GM23338 (cell line): ENCODE data around the gene SEMA7A. TPM values are rescaled to one million over a fixed set of nuclear protein-coding genes. Genes with fewer than 3 reads are reported as not detected.
A peak's percentile ranks its signal among the peaks of the same experiment; 100 is the strongest.

Source experiments
- ATAC-seq: fragments of 200-7000 bp; cut with Tn5 transposase; 3 replicates; pipeline ENCODE4 v1.9.1; 2020
- DNase-seq: peaks from one replicate; pipeline ENCODE4 v3.0.0-alpha.2; 2015; ENCODE audit warnings: low spot score
- H2AFZ ChIP-seq: fragments of 200-600 bp; sonication (generic); 2 replicates; pipeline ENCODE4 v1.8.0; 2016; ENCODE audit warnings: antibody characterized with exemption, mild to moderate bottlenecking, moderate library complexity
- H3F3A ChIP-seq: fragments of 200-600 bp; sonication (generic); replicated peaks from 2 replicates; pipeline ENCODE4 v1.8.0; 2017; ENCODE audit warnings: antibody characterized with exemption, mixed run types, low read depth
- H3K27ac ChIP-seq: fragments of 200-600 bp; sonication (generic); 2 replicates; pipeline ENCODE4 v1.6.1; 2016; ENCODE audit warnings: low read depth
- H3K27me3 ChIP-seq: fragments of 200-600 bp; sonication (generic); 2 replicates; pipeline ENCODE4 v1.8.0; 2016; ENCODE audit warnings: mild to moderate bottlenecking, mixed run types, moderate library complexity; ENCODE audit not compliant: insufficient read depth
- H3K36me3 ChIP-seq: fragments of 200-600 bp; sonication (generic); 2 replicates; pipeline ENCODE4 v1.8.0; 2016; ENCODE audit warnings: mild to moderate bottlenecking; ENCODE audit not compliant: insufficient read depth
- H3K4me1 ChIP-seq: fragments of 200-600 bp; sonication (generic); 2 replicates; pipeline ENCODE4 v1.8.0; 2016; ENCODE audit warnings: mild to moderate bottlenecking, moderate library complexity; ENCODE audit not compliant: insufficient read depth
- H3K4me2 ChIP-seq: fragments of 200-600 bp; sonication (generic); 2 replicates; pipeline ENCODE4 v1.7.1; 2017; ENCODE audit warnings: mixed run types
- H3K4me3 ChIP-seq: fragments of 200-600 bp; sonication (generic); 2 replicates; pipeline ENCODE4 v1.6.1; 2016; ENCODE audit warnings: mixed run types
- H3K79me2 ChIP-seq: fragments of 200-600 bp; sonication (generic); replicated peaks from 2 replicates; pipeline ENCODE4 v1.8.0; 2017; ENCODE audit warnings: mild to moderate bottlenecking; ENCODE audit not compliant: insufficient read depth
- H3K9me2 ChIP-seq: fragments of 200-600 bp; sonication (generic); 2 replicates; pipeline ENCODE4 v1.8.0; 2017; ENCODE audit not compliant: insufficient read depth
- H4K20me1 ChIP-seq: fragments of 200-600 bp; sonication (generic); replicated peaks from 2 replicates; pipeline ENCODE4 v1.8.0; 2017; ENCODE audit warnings: mild to moderate bottlenecking; ENCODE audit not compliant: insufficient read depth
- H3K27ac Mint-ChIP-seq: 2 replicates; pipeline ENCODE4 v1.8.0; 2020; ENCODE audit warnings: inconsistent platforms, mild to moderate bottlenecking, moderate library complexity, mixed read lengths
- H3K27me3 Mint-ChIP-seq: 3 replicates; pipeline ENCODE4 v1.8.0; 2022; ENCODE audit warnings: low read depth, mild to moderate bottlenecking, moderate library complexity, mixed read lengths, inconsistent platforms; ENCODE audit not compliant: insufficient read depth, poor library complexity
- H3K36me3 Mint-ChIP-seq: 3 replicates; pipeline ENCODE4 v1.8.0; 2021; ENCODE audit warnings: low read depth, mild to moderate bottlenecking, inconsistent platforms, moderate library complexity, mixed read lengths
- H3K4me1 Mint-ChIP-seq: 3 replicates; pipeline ENCODE4 v1.8.0; 2020; ENCODE audit warnings: mild to moderate bottlenecking, inconsistent platforms, mixed read lengths
- H3K4me3 Mint-ChIP-seq: 3 replicates; pipeline ENCODE4 v1.8.0; 2021; ENCODE audit warnings: moderate library complexity, mild to moderate bottlenecking, inconsistent platforms, mixed read lengths
- H3K9me3 Mint-ChIP-seq: 3 replicates; pipeline ENCODE4 v1.8.0; 2020; ENCODE audit warnings: moderate library complexity, mild to moderate bottlenecking, inconsistent platforms, mixed read lengths
- ETS1 ChIP-seq: IDR thresholded peaks from 2 replicates; pipeline ENCODE4 v1.6.1; 2016; ENCODE audit warnings: antibody characterized with exemption
- EZH2 ChIP-seq: fragments of 200-600 bp; sonication (generic); IDR thresholded peaks from one replicate; pipeline ENCODE4 v1.8.0; 2017; ENCODE audit warnings: antibody characterized with exemption, mild to moderate bottlenecking, low read depth; ENCODE audit not compliant: unreplicated experiment
- JUNB ChIP-seq: IDR thresholded peaks from one replicate; pipeline ENCODE4 v1.6.1; 2016; ENCODE audit warnings: antibody characterized with exemption; ENCODE audit not compliant: unreplicated experiment
- NANOG ChIP-seq: IDR thresholded peaks from 2 replicates; pipeline ENCODE4 v1.6.1; 2016; ENCODE audit warnings: antibody characterized with exemption, borderline replicate concordance
- POLR2AphosphoS5 ChIP-seq: IDR thresholded peaks from 2 replicates; pipeline ENCODE4 v1.6.1; 2016; ENCODE audit warnings: antibody characterized with exemption, low read depth
- ZNF114 ChIP-seq: fragments of 250-450 bp; sonication (Bioruptor Pico); IDR thresholded peaks from 2 replicates; pipeline ENCODE4 v1.5.0; 2020; ENCODE audit warnings: mild to moderate bottlenecking, moderate library complexity
- long read RNA-seq: library from polyadenylated mRNA; unstranded; transcript quantifications from one replicate; pipeline ENCODE4 v2.0.0, GENCODE V29; 2020; ENCODE audit not compliant: unreplicated experiment
- polyA plus RNA-seq: library from polyadenylated mRNA; unstranded; fragments of >200 nt; fragmentation: Nextera tagmentation; extraction: Ambion mirVana; gene quantifications from 2 replicates; pipeline ENCODE4 v1.2.1, GENCODE V29; 2016
- total RNA-seq: library from RNA; depleted of rRNA; stranded (reverse); fragments of >200 nt; shearing (Covaris generic); gene quantifications from 2 replicates; pipeline ENCODE4 v1.2.3, GENCODE V29; 2014; rRNA removed
- TF ChIP-seq, protein P1 (sequence below): fragments of 250-450 bp; sonication (Bioruptor Pico); IDR thresholded peaks from 2 replicates; pipeline ENCODE4 v1.5.0; 2020; ENCODE audit warnings: mild to moderate bottlenecking, moderate library complexity
- TF ChIP-seq, protein P2 (sequence below): IDR thresholded peaks from one replicate; pipeline ENCODE4 v1.6.1; 2018; ENCODE audit warnings: antibody characterized with exemption; ENCODE audit not compliant: unreplicated experiment

Gene SEMA7A, protein sequence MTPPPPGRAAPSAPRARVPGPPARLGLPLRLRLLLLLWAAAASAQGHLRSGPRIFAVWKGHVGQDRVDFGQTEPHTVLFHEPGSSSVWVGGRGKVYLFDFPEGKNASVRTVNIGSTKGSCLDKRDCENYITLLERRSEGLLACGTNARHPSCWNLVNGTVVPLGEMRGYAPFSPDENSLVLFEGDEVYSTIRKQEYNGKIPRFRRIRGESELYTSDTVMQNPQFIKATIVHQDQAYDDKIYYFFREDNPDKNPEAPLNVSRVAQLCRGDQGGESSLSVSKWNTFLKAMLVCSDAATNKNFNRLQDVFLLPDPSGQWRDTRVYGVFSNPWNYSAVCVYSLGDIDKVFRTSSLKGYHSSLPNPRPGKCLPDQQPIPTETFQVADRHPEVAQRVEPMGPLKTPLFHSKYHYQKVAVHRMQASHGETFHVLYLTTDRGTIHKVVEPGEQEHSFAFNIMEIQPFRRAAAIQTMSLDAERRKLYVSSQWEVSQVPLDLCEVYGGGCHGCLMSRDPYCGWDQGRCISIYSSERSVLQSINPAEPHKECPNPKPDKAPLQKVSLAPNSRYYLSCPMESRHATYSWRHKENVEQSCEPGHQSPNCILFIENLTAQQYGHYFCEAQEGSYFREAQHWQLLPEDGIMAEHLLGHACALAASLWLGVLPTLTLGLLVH
- total RNA-seq (11.2 and 14.1 TPM in 2 replicates), polyA plus RNA-seq (1.2 and 2.0 TPM in 2 replicates)
- long read RNA-seq = 0 reads

GRCh38 chr15:74433592-74434262 is at the start of gene SEMA7A:
Gene SEMA7A (minus strand): TSS chr15:74433958. CDS start chr15:74433918, 40 bp downstream.
- peak within 1 kb of the TSS; percentile 85 for H3K4me3 ChIP-seq
- H3K79me2 ChIP-seq = peaks cover 24% of the 10 kb centered on the region
- Mint-ChIP-seq H3K27me3 (peaks cover 30% of the 10 kb centered on the region), H3K27ac (no peak within 1 kb of the TSS; the same call in 1 of the 2 replicates), H3K4me3 (peak within 1 kb of the TSS; percentile 75), H3K36me3 (no peaks in the 10 kb centered on the region; the same call in 2 of the 3 replicates), H3K4me1 (peaks cover 34% of the 10 kb centered on the region), H3K9me3 (no peaks in the 10 kb centered on the region)
- no peak for TF ChIP-seq ETS1
- no peak for TF ChIP-seq EZH2
- peak; percentile 85 for TF ChIP-seq POLR2AphosphoS5
- TF ChIP-seq, protein P1, sequence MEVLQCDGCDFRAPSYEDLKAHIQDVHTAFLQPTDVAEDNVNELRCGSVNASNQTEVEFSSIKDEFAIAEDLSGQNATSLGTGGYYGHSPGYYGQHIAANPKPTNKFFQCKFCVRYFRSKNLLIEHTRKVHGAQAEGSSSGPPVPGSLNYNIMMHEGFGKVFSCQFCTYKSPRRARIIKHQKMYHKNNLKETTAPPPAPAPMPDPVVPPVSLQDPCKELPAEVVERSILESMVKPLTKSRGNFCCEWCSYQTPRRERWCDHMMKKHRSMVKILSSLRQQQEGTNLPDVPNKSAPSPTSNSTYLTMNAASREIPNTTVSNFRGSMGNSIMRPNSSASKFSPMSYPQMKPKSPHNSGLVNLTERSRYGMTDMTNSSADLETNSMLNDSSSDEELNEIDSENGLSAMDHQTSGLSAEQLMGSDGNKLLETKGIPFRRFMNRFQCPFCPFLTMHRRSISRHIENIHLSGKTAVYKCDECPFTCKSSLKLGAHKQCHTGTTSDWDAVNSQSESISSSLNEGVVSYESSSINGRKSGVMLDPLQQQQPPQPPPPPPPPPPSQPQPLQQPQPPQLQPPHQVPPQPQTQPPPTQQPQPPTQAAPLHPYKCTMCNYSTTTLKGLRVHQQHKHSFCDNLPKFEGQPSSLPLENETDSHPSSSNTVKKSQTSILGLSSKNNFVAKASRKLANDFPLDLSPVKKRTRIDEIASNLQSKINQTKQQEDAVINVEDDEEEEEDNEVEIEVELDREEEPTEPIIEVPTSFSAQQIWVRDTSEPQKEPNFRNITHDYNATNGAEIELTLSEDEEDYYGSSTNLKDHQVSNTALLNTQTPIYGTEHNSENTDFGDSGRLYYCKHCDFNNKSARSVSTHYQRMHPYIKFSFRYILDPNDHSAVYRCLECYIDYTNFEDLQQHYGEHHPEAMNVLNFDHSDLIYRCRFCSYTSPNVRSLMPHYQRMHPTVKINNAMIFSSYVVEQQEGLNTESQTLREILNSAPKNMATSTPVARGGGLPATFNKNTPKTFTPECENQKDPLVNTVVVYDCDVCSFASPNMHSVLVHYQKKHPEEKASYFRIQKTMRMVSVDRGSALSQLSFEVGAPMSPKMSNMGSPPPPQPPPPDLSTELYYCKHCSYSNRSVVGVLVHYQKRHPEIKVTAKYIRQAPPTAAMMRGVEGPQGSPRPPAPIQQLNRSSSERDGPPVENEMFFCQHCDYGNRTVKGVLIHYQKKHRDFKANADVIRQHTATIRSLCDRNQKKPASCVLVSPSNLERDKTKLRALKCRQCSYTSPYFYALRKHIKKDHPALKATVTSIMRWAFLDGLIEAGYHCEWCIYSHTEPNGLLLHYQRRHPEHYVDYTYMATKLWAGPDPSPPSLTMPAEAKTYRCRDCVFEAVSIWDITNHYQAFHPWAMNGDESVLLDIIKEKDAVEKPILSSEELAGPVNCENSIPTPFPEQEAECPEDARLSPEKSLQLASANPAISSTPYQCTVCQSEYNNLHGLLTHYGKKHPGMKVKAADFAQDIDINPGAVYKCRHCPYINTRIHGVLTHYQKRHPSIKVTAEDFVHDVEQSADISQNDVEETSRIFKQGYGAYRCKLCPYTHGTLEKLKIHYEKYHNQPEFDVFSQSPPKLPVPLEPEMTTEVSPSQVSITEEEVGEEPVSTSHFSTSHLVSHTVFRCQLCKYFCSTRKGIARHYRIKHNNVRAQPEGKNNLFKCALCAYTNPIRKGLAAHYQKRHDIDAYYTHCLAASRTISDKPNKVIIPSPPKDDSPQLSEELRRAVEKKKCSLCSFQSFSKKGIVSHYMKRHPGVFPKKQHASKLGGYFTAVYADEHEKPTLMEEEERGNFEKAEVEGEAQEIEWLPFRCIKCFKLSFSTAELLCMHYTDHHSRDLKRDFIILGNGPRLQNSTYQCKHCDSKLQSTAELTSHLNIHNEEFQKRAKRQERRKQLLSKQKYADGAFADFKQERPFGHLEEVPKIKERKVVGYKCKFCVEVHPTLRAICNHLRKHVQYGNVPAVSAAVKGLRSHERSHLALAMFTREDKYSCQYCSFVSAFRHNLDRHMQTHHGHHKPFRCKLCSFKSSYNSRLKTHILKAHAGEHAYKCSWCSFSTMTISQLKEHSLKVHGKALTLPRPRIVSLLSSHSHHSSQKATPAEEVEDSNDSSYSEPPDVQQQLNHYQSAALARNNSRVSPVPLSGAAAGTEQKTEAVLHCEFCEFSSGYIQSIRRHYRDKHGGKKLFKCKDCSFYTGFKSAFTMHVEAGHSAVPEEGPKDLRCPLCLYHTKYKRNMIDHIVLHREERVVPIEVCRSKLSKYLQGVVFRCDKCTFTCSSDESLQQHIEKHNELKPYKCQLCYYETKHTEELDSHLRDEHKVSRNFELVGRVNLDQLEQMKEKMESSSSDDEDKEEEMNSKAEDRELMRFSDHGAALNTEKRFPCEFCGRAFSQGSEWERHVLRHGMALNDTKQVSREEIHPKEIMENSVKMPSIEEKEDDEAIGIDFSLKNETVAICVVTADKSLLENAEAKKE (CRISPR knock-in tag) = no peak
- TF ChIP-seq, protein P2, sequence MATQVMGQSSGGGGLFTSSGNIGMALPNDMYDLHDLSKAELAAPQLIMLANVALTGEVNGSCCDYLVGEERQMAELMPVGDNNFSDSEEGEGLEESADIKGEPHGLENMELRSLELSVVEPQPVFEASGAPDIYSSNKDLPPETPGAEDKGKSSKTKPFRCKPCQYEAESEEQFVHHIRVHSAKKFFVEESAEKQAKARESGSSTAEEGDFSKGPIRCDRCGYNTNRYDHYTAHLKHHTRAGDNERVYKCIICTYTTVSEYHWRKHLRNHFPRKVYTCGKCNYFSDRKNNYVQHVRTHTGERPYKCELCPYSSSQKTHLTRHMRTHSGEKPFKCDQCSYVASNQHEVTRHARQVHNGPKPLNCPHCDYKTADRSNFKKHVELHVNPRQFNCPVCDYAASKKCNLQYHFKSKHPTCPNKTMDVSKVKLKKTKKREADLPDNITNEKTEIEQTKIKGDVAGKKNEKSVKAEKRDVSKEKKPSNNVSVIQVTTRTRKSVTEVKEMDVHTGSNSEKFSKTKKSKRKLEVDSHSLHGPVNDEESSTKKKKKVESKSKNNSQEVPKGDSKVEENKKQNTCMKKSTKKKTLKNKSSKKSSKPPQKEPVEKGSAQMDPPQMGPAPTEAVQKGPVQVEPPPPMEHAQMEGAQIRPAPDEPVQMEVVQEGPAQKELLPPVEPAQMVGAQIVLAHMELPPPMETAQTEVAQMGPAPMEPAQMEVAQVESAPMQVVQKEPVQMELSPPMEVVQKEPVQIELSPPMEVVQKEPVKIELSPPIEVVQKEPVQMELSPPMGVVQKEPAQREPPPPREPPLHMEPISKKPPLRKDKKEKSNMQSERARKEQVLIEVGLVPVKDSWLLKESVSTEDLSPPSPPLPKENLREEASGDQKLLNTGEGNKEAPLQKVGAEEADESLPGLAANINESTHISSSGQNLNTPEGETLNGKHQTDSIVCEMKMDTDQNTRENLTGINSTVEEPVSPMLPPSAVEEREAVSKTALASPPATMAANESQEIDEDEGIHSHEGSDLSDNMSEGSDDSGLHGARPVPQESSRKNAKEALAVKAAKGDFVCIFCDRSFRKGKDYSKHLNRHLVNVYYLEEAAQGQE = no peak
- no peak for TF ChIP-seq JUNB
- no peak for TF ChIP-seq ZNF114 (CRISPR knock-in tag)
- TF ChIP-seq NANOG = no peak
- H3K36me3 ChIP-seq = no peaks in the 10 kb centered on the region
- H3K4me2 ChIP-seq = peak within 1 kb of the TSS; percentile 86
- H3K27me3 ChIP-seq = peaks cover 10% of the 10 kb centered on the region
- ATAC-seq (peak; percentile 76), DNase-seq (peak; percentile 91)
- peak within 1 kb of the TSS; percentile 96 for H2AFZ ChIP-seq
- H3F3A ChIP-seq = no peaks in the 10 kb centered on the region
- no peaks in the 10 kb centered on the region for H3K9me2 ChIP-seq
- H3K4me1 ChIP-seq = peaks cover 22% of the 10 kb centered on the region
- H3K27ac ChIP-seq = no peak within 1 kb of the TSS
- H4K20me1 ChIP-seq = peaks cover 8% of the 10 kb centered on the region
